HCT116 (cell line): ENCODE results near the gene CORO6. TPM values are rescaled to one million over a fixed set of nuclear protein-coding genes. Genes with fewer than 3 reads are reported as not detected.

Source experiments
- ATAC-seq: fragments of 200-7000 bp; cut with Tn5 transposase; 2 replicates; pipeline ENCODE4 v1.9.1; 2020; ENCODE audit warnings: mild to moderate bottlenecking, moderate library complexity
- Bru-seq: library from RNA; stranded (reverse); fragments of 400-500 nt; gene quantifications from one replicate; lab custom pipeline; 2021; lab: Mats Ljungman, UMichigan
- BruChase-seq, 2 experiments: library from RNA; stranded (reverse); fragments of 400-500 nt; gene quantifications; one replicate each; lab custom pipeline; 2021; lab: Mats Ljungman, UMichigan
- BruUV-seq: library from RNA; stranded (reverse); fragments of 400-500 nt; replicated peaks from 2 replicates; lab custom pipeline; 2021; lab: Mats Ljungman, UMichigan
- CTCF ChIA-PET: fragments of 300-600 bp; sonication (Branson Sonifier 250); formaldehyde crosslinking; loops from one replicate; lab custom pipeline; 2021; ENCODE audit warnings: antibody characterized with exemption; lab: Charles Lee
- POLR2A ChIA-PET: fragments of 300-600, 350-600 bp; sonication (Branson Sonifier 250); formaldehyde crosslinking; loops from one replicate; lab custom pipeline; 2021; ENCODE audit warnings: antibody characterized with exemption; lab: Charles Lee
- RAD21 ChIA-PET, 2 experiments: fragments of 300-600 bp; sonication (Branson Sonifier 250); formaldehyde crosslinking; loops; one replicate each; lab custom pipeline; 2023; ENCODE audit warnings: low total read pairs in 2 of 2; ENCODE audit not compliant: uncharacterized antibody in 2 of 2, unreplicated experiment in 2 of 2, low non-redundant PET in 1 of 2; lab: Charles Lee
- DNase-seq: peaks from one replicate; pipeline ENCODE4 v3.0.0-alpha.2; 2010; ENCODE audit warnings: low read depth, low spot score
- H2AFZ ChIP-seq: fragments of 200-600 bp; shearing (Covaris generic), sonication (generic); 2 replicates; pipeline ENCODE4 v1.6.1; 2017; ENCODE audit warnings: low read depth, mixed run types, mixed read lengths, antibody characterized with exemption, low read length; ENCODE audit not compliant: poor library complexity, severe bottlenecking
- H3K27ac ChIP-seq: 2 replicates; pipeline ENCODE4 v1.5.1; 2012; ENCODE audit warnings: low read depth, low read length
- H3K27me3 ChIP-seq: fragments of 200-600 bp; sonication (generic); 2 replicates; pipeline ENCODE4 v1.6.1; 2016; ENCODE audit warnings: mixed run types, low read length, mixed read lengths; ENCODE audit not compliant: insufficient read depth
- H3K36me3 ChIP-seq, 2 experiments: fragments of 200-500 bp in 1 of 2; fragments of 200-600 bp in 1 of 2; sonication (Bioruptor generic) in 1 of 2; sonication (generic) in 1 of 2; 2 replicates each; pipeline versions ENCODE4 v1.5.1 to v1.6.1; 2014 to 2016; ENCODE audit warnings: low read length in 2 of 2, inconsistent platforms in 1 of 2, mixed read lengths in 1 of 2, mixed run types in 1 of 2; ENCODE audit not compliant: insufficient read depth in 2 of 2, control insufficient read depth in 1 of 2
- H3K4me1 ChIP-seq, 2 experiments: fragments of 200-600 bp in 1 of 2; sonication (generic) in 1 of 2; 2 replicates each; pipeline versions ENCODE4 v1.5.1 to v1.6.1; 2012 to 2017; ENCODE audit warnings: low read length in 2 of 2, inconsistent platforms in 1 of 2, mild to moderate bottlenecking in 1 of 2, mixed read lengths in 1 of 2, mixed run types in 1 of 2, moderate library complexity in 1 of 2; ENCODE audit not compliant: insufficient read depth in 2 of 2, control insufficient read depth in 1 of 2
- H3K4me2 ChIP-seq: fragments of 200-600 bp; sonication (generic); 2 replicates; pipeline ENCODE4 v1.6.1; 2017; ENCODE audit warnings: mixed run types, low read length, mixed read lengths
- H3K4me3 ChIP-seq, 2 experiments: fragments of 200-600 bp in 1 of 2; sonication (generic) in 1 of 2; replicated peaks in 1 of 2; 2 replicates each; pipeline ENCODE4 v1.5.1; 2011 to 2016; ENCODE audit warnings: low read length in 2 of 2, control low read depth in 1 of 2, low read depth in 1 of 2, mild to moderate bottlenecking in 1 of 2, mixed read lengths in 1 of 2, mixed run types in 1 of 2
- H3K79me2 ChIP-seq: fragments of 200-600 bp; sonication (generic); 2 replicates; pipeline ENCODE4 v1.6.1; 2017; ENCODE audit warnings: mild to moderate bottlenecking, mixed run types, low read length, moderate library complexity, mixed read lengths; ENCODE audit not compliant: insufficient read depth
- H3K9ac ChIP-seq: fragments of 200-600 bp; sonication (generic); 2 replicates; pipeline ENCODE4 v1.6.1; 2016; ENCODE audit warnings: low read length, mixed read lengths
- H3K9me2 ChIP-seq: fragments of 200-600 bp; sonication (generic), shearing (Covaris generic); 2 replicates; pipeline ENCODE4 v1.6.1; 2017; ENCODE audit warnings: mixed run types, mild to moderate bottlenecking, moderate library complexity; ENCODE audit not compliant: insufficient read depth
- H3K9me3 ChIP-seq, 2 experiments: fragments of 200-500 bp in 1 of 2; fragments of 200-600 bp in 1 of 2; sonication (Bioruptor generic) in 1 of 2; sonication (generic) in 1 of 2; 2 replicates each; pipeline ENCODE4 v1.6.1; 2014 to 2017; ENCODE audit warnings: low read length in 2 of 2, mixed read lengths in 2 of 2, inconsistent platforms in 1 of 2, low read depth in 1 of 2, mild to moderate bottlenecking in 1 of 2, mixed run types in 1 of 2, moderate library complexity in 1 of 2; ENCODE audit not compliant: control insufficient read depth in 1 of 2, insufficient read depth in 1 of 2
- H4K20me1 ChIP-seq: fragments of 200-600 bp; sonication (generic), shearing (Covaris generic); 2 replicates; pipeline ENCODE4 v1.6.1; 2017; ENCODE audit warnings: mixed run types, mild to moderate bottlenecking, moderate library complexity; ENCODE audit not compliant: insufficient read depth
- EGR1 ChIP-seq: IDR thresholded peaks from 2 replicates; pipeline ENCODE4 v1.6.1; 2012; ENCODE audit warnings: low read depth
- ELF1 ChIP-seq: IDR thresholded peaks from 2 replicates; pipeline ENCODE4 v1.6.1; 2012; ENCODE audit warnings: low read depth, borderline replicate concordance
- EZH2 ChIP-seq: fragments of 200-600 bp; sonication (generic); IDR thresholded peaks from 2 replicates; pipeline ENCODE4 v1.6.1; 2017; ENCODE audit warnings: antibody characterized with exemption, mixed run types
- JUND ChIP-seq: IDR thresholded peaks from 2 replicates; pipeline ENCODE4 v1.6.1; 2012
- POLR2AphosphoS5 ChIP-seq: IDR thresholded peaks from 2 replicates; pipeline ENCODE4 v1.6.1; 2011; ENCODE audit warnings: mild to moderate bottlenecking, low read depth, low read length, moderate library complexity
- RAD21 ChIP-seq: IDR thresholded peaks from 2 replicates; pipeline ENCODE4 v1.6.1; 2012; ENCODE audit warnings: low read depth, mild to moderate bottlenecking
- SIN3A ChIP-seq: IDR thresholded peaks from 2 replicates; pipeline ENCODE4 v1.6.1; 2012; ENCODE audit warnings: low read depth
- SP1 ChIP-seq: IDR thresholded peaks from 2 replicates; pipeline ENCODE4 v1.6.1; 2012; ENCODE audit warnings: low read depth
- SRF ChIP-seq: IDR thresholded peaks from 2 replicates; pipeline ENCODE4 v1.6.1; 2012; ENCODE audit warnings: low read depth
- TCF7L2 ChIP-seq: IDR thresholded peaks from 2 replicates; pipeline ENCODE4 v1.7.0; 2011; ENCODE audit warnings: borderline replicate concordance, inconsistent platforms; ENCODE audit not compliant: insufficient read depth, insufficient read length; ENCODE audit errors: extremely low read depth
- YY1 ChIP-seq: IDR thresholded peaks from 2 replicates; pipeline ENCODE4 v1.6.1; 2011; ENCODE audit warnings: low read length, low read depth, moderate library complexity, mild to moderate bottlenecking; ENCODE audit not compliant: insufficient replicate concordance; ENCODE audit errors: extremely low read depth
- intact Hi-C: fragments of 100-400 bp; cut with micrococcal nuclease; formaldehyde crosslinking; loops from 2 replicates; pipeline ENCODE4 v1.10.0; 2022
- long read RNA-seq: library from polyadenylated mRNA; unstranded; transcript quantifications from one replicate; pipeline ENCODE4 v2.0.0, GENCODE V29; 2021; ENCODE audit not compliant: unreplicated experiment
- polyA plus RNA-seq: library from polyadenylated mRNA; unstranded; fragments of >200 nt; gene quantifications from 2 replicates; pipeline ENCODE4 v1.2.1, GENCODE V29; 2012; ENCODE audit warnings: missing spikeins
- total RNA-seq: library from RNA; stranded (reverse); gene quantifications from one replicate; pipeline ENCODE4 v1.2.1, GENCODE V29; 2021; ENCODE audit not compliant: unreplicated experiment
- TF ChIP-seq, protein P1 (sequence below): IDR thresholded peaks from 2 replicates; pipeline ENCODE4 v1.6.1; 2012
- TF ChIP-seq, protein P2 (sequence below): IDR thresholded peaks from 2 replicates; pipeline ENCODE4 v1.6.1; 2012; ENCODE audit warnings: low read depth
- TF ChIP-seq, protein P3 (sequence below), 3 experiments: fragments of 200-600 bp in 1 of 3; sonication (generic) in 1 of 3; IDR thresholded peaks in 2 of 3; conservative IDR thresholded peaks in 1 of 3; 2 replicates each; pipeline ENCODE4 v1.5.1; 2012 to 2017; ENCODE audit warnings: low read depth in 2 of 3, low read length in 2 of 3, antibody characterized with exemption in 1 of 3, borderline replicate concordance in 1 of 3, control low read depth in 1 of 3, mild to moderate bottlenecking in 1 of 3, mixed read lengths in 1 of 3, mixed run types in 1 of 3, moderate library complexity in 1 of 3; ENCODE audit not compliant: insufficient read depth in 1 of 3
- TF ChIP-seq, protein P4 (sequence below): IDR thresholded peaks from 2 replicates; pipeline ENCODE4 v1.6.1; 2012

The CORO6 gene
- 8.7 TPM for total RNA-seq
- polyA plus RNA-seq = 9.3 and 11.9 TPM in 2 replicates
- percentile 43 among the genes with signal in this experiment for Bru-seq, nascent RNA
- percentile 47 among the genes with signal in this experiment for BruChase-seq, experiment 1, labeled RNA remaining after a 6-hour chase
- percentile 47 among the genes with signal in this experiment for BruChase-seq, experiment 2, labeled RNA remaining after a 2-hour chase
- long read RNA-seq, partial matches to known transcripts = 7 of 19 reads
- long read RNA-seq, other reads (novel, unspliced or antisense) = 12 of 19 reads

DNA sequence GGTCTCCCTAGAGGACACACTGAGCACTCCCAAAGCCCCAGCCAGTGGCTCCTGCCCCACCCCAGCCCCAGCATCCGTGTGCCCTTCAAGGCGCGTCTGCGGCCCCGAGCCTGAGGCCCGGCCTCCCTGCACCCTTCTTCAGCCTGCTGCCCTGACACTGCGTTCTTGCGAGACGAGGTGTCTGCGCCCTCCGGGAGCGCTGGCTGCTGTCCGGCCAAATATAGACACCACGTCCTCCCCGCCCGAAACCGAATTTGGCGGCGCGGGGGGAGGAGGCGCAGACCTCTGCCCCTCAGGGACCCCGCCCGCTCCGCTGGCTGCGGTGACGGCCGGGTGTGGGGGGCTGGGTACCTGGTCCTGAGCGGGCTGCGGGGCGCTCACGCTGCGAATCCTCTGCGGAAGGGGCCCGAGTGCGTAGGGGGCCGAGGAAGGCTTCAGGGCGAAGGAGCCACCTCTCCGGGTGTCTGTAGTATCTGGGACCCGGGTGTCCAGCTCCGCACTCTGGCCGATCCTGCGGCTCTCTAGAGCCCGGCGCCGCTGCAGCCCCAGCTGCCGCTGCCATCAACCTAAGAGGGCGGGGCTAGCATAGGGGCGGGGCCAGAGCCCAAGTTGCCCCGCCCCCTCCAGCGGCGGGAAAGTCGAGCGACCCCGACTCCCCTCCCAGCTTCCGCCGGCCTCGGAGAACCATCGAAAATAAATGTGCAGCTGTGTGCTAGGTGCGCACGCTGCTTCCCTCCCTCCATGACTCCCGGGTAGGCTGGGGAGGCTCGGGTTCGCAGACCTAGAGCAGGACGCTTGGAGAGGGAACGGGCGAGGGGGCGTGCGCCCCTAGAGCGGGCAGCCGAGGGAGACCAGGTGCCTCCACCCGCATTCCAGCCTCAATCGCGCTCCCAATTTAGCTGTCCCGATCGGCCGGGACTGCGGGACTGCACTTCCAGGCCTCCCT lies at the start of gene CORO6:
CORO6 (minus strand) TSS at position 576 of the 946 bp plus-strand sequence. CDS start 1,491 bp downstream, outside the sequence.
- TF ChIP-seq SP1 (no peak), RAD21 (no peak), ELF1 (no peak), YY1 (peak; percentile 10), EGR1 (no peak), TCF7L2 (no peak), SIN3A (no peak), EZH2 (no peak), JUND (no peak), SRF (no peak), POLR2AphosphoS5 (peak; percentile 57)
- TF ChIP-seq, protein P1, sequence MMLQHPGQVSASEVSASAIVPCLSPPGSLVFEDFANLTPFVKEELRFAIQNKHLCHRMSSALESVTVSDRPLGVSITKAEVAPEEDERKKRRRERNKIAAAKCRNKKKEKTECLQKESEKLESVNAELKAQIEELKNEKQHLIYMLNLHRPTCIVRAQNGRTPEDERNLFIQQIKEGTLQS = no peak
- TF ChIP-seq, protein P2, sequence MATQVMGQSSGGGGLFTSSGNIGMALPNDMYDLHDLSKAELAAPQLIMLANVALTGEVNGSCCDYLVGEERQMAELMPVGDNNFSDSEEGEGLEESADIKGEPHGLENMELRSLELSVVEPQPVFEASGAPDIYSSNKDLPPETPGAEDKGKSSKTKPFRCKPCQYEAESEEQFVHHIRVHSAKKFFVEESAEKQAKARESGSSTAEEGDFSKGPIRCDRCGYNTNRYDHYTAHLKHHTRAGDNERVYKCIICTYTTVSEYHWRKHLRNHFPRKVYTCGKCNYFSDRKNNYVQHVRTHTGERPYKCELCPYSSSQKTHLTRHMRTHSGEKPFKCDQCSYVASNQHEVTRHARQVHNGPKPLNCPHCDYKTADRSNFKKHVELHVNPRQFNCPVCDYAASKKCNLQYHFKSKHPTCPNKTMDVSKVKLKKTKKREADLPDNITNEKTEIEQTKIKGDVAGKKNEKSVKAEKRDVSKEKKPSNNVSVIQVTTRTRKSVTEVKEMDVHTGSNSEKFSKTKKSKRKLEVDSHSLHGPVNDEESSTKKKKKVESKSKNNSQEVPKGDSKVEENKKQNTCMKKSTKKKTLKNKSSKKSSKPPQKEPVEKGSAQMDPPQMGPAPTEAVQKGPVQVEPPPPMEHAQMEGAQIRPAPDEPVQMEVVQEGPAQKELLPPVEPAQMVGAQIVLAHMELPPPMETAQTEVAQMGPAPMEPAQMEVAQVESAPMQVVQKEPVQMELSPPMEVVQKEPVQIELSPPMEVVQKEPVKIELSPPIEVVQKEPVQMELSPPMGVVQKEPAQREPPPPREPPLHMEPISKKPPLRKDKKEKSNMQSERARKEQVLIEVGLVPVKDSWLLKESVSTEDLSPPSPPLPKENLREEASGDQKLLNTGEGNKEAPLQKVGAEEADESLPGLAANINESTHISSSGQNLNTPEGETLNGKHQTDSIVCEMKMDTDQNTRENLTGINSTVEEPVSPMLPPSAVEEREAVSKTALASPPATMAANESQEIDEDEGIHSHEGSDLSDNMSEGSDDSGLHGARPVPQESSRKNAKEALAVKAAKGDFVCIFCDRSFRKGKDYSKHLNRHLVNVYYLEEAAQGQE = no peak
- TF ChIP-seq, protein P3, sequence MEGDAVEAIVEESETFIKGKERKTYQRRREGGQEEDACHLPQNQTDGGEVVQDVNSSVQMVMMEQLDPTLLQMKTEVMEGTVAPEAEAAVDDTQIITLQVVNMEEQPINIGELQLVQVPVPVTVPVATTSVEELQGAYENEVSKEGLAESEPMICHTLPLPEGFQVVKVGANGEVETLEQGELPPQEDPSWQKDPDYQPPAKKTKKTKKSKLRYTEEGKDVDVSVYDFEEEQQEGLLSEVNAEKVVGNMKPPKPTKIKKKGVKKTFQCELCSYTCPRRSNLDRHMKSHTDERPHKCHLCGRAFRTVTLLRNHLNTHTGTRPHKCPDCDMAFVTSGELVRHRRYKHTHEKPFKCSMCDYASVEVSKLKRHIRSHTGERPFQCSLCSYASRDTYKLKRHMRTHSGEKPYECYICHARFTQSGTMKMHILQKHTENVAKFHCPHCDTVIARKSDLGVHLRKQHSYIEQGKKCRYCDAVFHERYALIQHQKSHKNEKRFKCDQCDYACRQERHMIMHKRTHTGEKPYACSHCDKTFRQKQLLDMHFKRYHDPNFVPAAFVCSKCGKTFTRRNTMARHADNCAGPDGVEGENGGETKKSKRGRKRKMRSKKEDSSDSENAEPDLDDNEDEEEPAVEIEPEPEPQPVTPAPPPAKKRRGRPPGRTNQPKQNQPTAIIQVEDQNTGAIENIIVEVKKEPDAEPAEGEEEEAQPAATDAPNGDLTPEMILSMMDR (IDR thresholded peaks at IDR 0.05 in 2 of 3, conservative IDR thresholded peaks at IDR 0.05 in 1 of 3; ENCODE audit: borderline replicate concordance in 1 of 3, insufficient read depth in 1 of 3, low read depth in 2 of 3, low read length in 2 of 3) = no peak
- TF ChIP-seq, protein P4, sequence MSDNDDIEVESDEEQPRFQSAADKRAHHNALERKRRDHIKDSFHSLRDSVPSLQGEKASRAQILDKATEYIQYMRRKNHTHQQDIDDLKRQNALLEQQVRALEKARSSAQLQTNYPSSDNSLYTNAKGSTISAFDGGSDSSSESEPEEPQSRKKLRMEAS = no peak
- peak within 1 kb of the TSS; percentile 72 for H3K9ac ChIP-seq
- POLR2A ChIA-PET = interaction anchor here (1.6 kb wide), 1 partner anchor 30 kb away, joined by 4 read pairs; no protein-coding TSS in a partner anchor
- CTCF ChIA-PET = interaction anchor here (1.1 to 1.6 kb wide), 4 partner anchors 17 to 471 kb away, joined by 3 to 4 read pairs (median 3); no protein-coding TSS in a partner anchor
- no peaks in the 10 kb centered on the region for H3K9me2 ChIP-seq
- no TSS peak for BruUV-seq
- H3K36me3 ChIP-seq = no peaks in the 10 kb centered on the region
- DNase-seq = no peak
- H3K4me2 ChIP-seq = peak within 1 kb of the TSS; percentile 97
- ATAC-seq = peak; percentile 61
- H2AFZ ChIP-seq = peak within 1 kb of the TSS; percentile 31
- H3K4me3 ChIP-seq = peak within 1 kb of the TSS; percentile 70 to 80
- RAD21 ChIA-PET = interaction anchor here (0.8 kb wide), 2 partner anchors 17 kb away, joined by 3 read pairs; no protein-coding TSS in a partner anchor
- H3K27ac ChIP-seq = peak within 1 kb of the TSS; percentile 25; the same call in 1 of the 2 replicates
- H3K79me2 ChIP-seq = no peaks in the 10 kb centered on the region
- intact Hi-C loops = no loop called here
- no peaks in the 10 kb centered on the region for H4K20me1 ChIP-seq
- peaks cover 49 to 80% of the 10 kb centered on the region in 2 experiments for H3K4me1 ChIP-seq
- no peaks in the 10 kb centered on the region for H3K9me3 ChIP-seq
- H3K27me3 ChIP-seq = no peaks in the 10 kb centered on the region
